Liver (tissue), 9 donors: ENCODE results near the gene SNCAIP. TPM values are rescaled to one million over a fixed set of nuclear protein-coding genes. Genes with fewer than 3 reads are reported as not detected.

Source experiments
- DNase-seq: peaks from one replicate; pipeline ENCODE4 v3.0.0-alpha.2; 2017; ENCODE audit warnings: low spot score
- H3K27ac ChIP-seq, 2 donors: one replicate each; pipeline ENCODE4 v1.7.0; 2013; ENCODE audit warnings: inconsistent platforms in 2 of 2, low read length in 2 of 2, control low read depth in 1 of 2, low read depth in 1 of 2, mild to moderate bottlenecking in 1 of 2
- H3K27me3 ChIP-seq, 4 donors: one replicate each; pipeline versions ENCODE4 v1.6.1 to v1.7.0; 2013; ENCODE audit warnings: low read length in 3 of 4, inconsistent platforms in 1 of 4, mild to moderate bottlenecking in 1 of 4, moderate library complexity in 1 of 4; ENCODE audit not compliant: control insufficient read depth in 4 of 4, insufficient read depth in 4 of 4
- H3K36me3 ChIP-seq, 4 donors: one replicate each; pipeline versions ENCODE4 v1.6.1 to v1.7.0; 2013; ENCODE audit warnings: low read length in 3 of 4, mild to moderate bottlenecking in 3 of 4, low read depth in 1 of 4, moderate library complexity in 1 of 4; ENCODE audit not compliant: control insufficient read depth in 4 of 4, insufficient read depth in 3 of 4
- H3K4me1 ChIP-seq, 4 donors: one replicate each; pipeline versions ENCODE4 v1.6.1 to v1.7.0; 2013; ENCODE audit warnings: low read length in 3 of 4, mild to moderate bottlenecking in 3 of 4, moderate library complexity in 1 of 4; ENCODE audit not compliant: control insufficient read depth in 4 of 4, insufficient read depth in 4 of 4
- H3K4me3 ChIP-seq, 3 donors: one replicate each; pipeline versions ENCODE4 v1.6.1 to v1.7.0; 2013; ENCODE audit warnings: low read length in 3 of 3, control low read depth in 1 of 3, low read depth in 1 of 3, mild to moderate bottlenecking in 1 of 3
- H3K9ac ChIP-seq, 2 donors: one replicate each; pipeline ENCODE4 v1.7.0; 2013; ENCODE audit warnings: low read length in 2 of 2, mild to moderate bottlenecking in 2 of 2, moderate library complexity in 2 of 2, control low read depth in 1 of 2, low read depth in 1 of 2
- H3K9me3 ChIP-seq, 4 donors: one replicate each; pipeline versions ENCODE4 v1.6.1 to v1.7.0; 2013; ENCODE audit warnings: low read length in 3 of 4; ENCODE audit not compliant: control insufficient read depth in 4 of 4
- ATF3 ChIP-seq: IDR thresholded peaks from 2 replicates; pipeline ENCODE4 v1.6.1; 2016; ENCODE audit warnings: antibody characterized with exemption
- CTCF ChIP-seq: fragments of 150-350 bp; IDR thresholded peaks from 2 replicates; pipeline ENCODE4 v1.5.1; 2017; ENCODE audit warnings: improper control_type of control experiment, low read depth, low read length; ENCODE audit not compliant: missing input control
- EGR1 ChIP-seq, 2 donors: IDR thresholded peaks; 2 replicates each; pipeline ENCODE4 v1.6.1; 2016 to 2018; ENCODE audit warnings: antibody characterized with exemption in 2 of 2, low read depth in 2 of 2
- FOXA1 ChIP-seq: IDR thresholded peaks from 2 replicates; pipeline ENCODE4 v1.6.1; 2016; ENCODE audit warnings: antibody characterized with exemption
- FOXA2 ChIP-seq: IDR thresholded peaks from 2 replicates; pipeline ENCODE4 v1.6.1; 2016; ENCODE audit warnings: antibody characterized with exemption
- GABPA ChIP-seq, 2 donors: IDR thresholded peaks in 1 of 2; conservative IDR thresholded peaks in 1 of 2; 2 replicates each; pipeline ENCODE4 v1.6.1; 2016; ENCODE audit warnings: antibody characterized with exemption in 2 of 2, mild to moderate bottlenecking in 1 of 2, moderate library complexity in 1 of 2
- HNF4A ChIP-seq, 2 donors: conservative IDR thresholded peaks; 2 replicates each; pipeline ENCODE4 v1.6.1; 2016; ENCODE audit warnings: antibody characterized with exemption in 2 of 2, mild to moderate bottlenecking in 2 of 2
- HNF4G ChIP-seq: IDR thresholded peaks from 2 replicates; pipeline ENCODE4 v1.6.1; 2016; ENCODE audit warnings: antibody characterized with exemption
- JUND ChIP-seq, 2 donors: IDR thresholded peaks; 2 replicates each; pipeline ENCODE4 v1.6.1; 2016; ENCODE audit warnings: antibody characterized with exemption in 2 of 2
- MAX ChIP-seq: IDR thresholded peaks from 2 replicates; pipeline ENCODE4 v1.6.1; 2016; ENCODE audit warnings: antibody characterized with exemption
- NR2F2 ChIP-seq: IDR thresholded peaks from 2 replicates; pipeline ENCODE4 v1.6.1; 2016; ENCODE audit warnings: antibody characterized with exemption
- RAD21 ChIP-seq, 2 donors: IDR thresholded peaks; 2 replicates each; pipeline ENCODE4 v1.6.1; 2016; ENCODE audit warnings: antibody characterized with exemption in 2 of 2, mild to moderate bottlenecking in 2 of 2
- REST ChIP-seq: IDR thresholded peaks from 2 replicates; pipeline ENCODE4 v1.6.1; 2016; ENCODE audit warnings: antibody characterized with exemption, mild to moderate bottlenecking
- RXRA ChIP-seq, 2 donors: IDR thresholded peaks; 2 replicates each; pipeline ENCODE4 v1.6.1; 2017 to 2018; ENCODE audit warnings: antibody characterized with exemption in 2 of 2, mild to moderate bottlenecking in 1 of 2
- SP1 ChIP-seq: IDR thresholded peaks from 2 replicates; pipeline ENCODE4 v1.6.1; 2018; ENCODE audit warnings: antibody characterized with exemption, mild to moderate bottlenecking
- TAF1 ChIP-seq: conservative IDR thresholded peaks from 2 replicates; pipeline ENCODE4 v1.6.1; 2016; ENCODE audit warnings: antibody characterized with exemption, mild to moderate bottlenecking
- YY1 ChIP-seq: IDR thresholded peaks from 2 replicates; pipeline ENCODE4 v1.6.1; 2016; ENCODE audit warnings: antibody characterized with exemption, mild to moderate bottlenecking
- ZBTB33 ChIP-seq: IDR thresholded peaks from 2 replicates; pipeline ENCODE4 v1.6.1; 2016; ENCODE audit warnings: antibody characterized with exemption
- WGBS: extraction: QIAGEN DNeasy Blood & Tissue Kit; methylation state at CpG from one replicate; pipeline ENCODE4 v1.1.7; 2013; 5-methylcytosine and 5-hydroxymethylcytosine counted together
- polyA plus RNA-seq, 2 donors: library from polyadenylated mRNA; stranded (reverse) in 1 of 2; unstranded in 1 of 2; fragments of 200-250 nt in 1 of 2; fragments of >200 nt in 1 of 2; fragmentation: Nextera tagmentation in 1 of 2; extraction: Ambion mirVana in 1 of 2; gene quantifications; one replicate each; pipeline versions ENCODE4 v1.2.1 to v1.2.3, GENCODE V29; 2013 to 2015
- total RNA-seq, 2 donors: library from RNA; depleted of rRNA; stranded (reverse); fragments of >200 nt; gene quantifications; one replicate each; pipeline ENCODE4 v1.2.3, GENCODE V29; 2014
- donor health status: healthy.
- donor health status: healthy.
- donor health status: healthy.
- donor health status: healthy.
- donor health status: healthy.

Gene SNCAIP
- total and polyA plus RNA-seq, 4 donors, result 0.17 to 2.1 (median 0.74) TPM

- no peak for TF ChIP-seq ZBTB33
- TF ChIP-seq SP1, result no peak
- TF ChIP-seq EGR1 (IDR thresholded peaks at IDR 0.05; ENCODE audit: low read depth in 2 of 2), result no peak
- no peak for TF ChIP-seq GABPA (IDR thresholded peaks at IDR 0.05 in 1 of 2, conservative IDR thresholded peaks at IDR 0.05 in 1 of 2)
- TF ChIP-seq TAF1, result no peak
Observed at GRCh38 chr5:122415801-122416120, 103.7 kb downstream of the SNCAIP start (continued).

GRCh38 chr5:122419142-122419894, 107.3 kb downstream of the SNCAIP start:
- Histone ChIP-seq H3K4me1 (no peaks in the 10 kb centered on the region), H3K4me3 (no peak overlapping the region), H3K9me3 (no peaks in the 10 kb centered on the region), H3K27ac (no peak overlapping the region), H3K36me3 (no peaks in the 10 kb centered on the region), H3K9ac (no peak overlapping the region), H3K27me3 (no peaks in the 10 kb centered on the region)
- TF ChIP-seq JUND (IDR thresholded peaks at IDR 0.05), result no peak
- no peak for TF ChIP-seq EGR1 (IDR thresholded peaks at IDR 0.05; ENCODE audit: low read depth in 2 of 2)
- no peak for TF ChIP-seq HNF4A (conservative IDR thresholded peaks at IDR 0.05)
- TF ChIP-seq NR2F2, result no peak
- TF ChIP-seq YY1, result no peak
- WGBS, result 86% methylated on average over 3 of the region's 3 CpGs
- DNase-seq, result no peak

GRCh38 chr5:122420091-122420490, 108.1 kb downstream of the SNCAIP start:
- no peak overlapping the region for H3K27ac ChIP-seq
- no peaks in the 10 kb centered on the region for H3K27me3 ChIP-seq
- no peak overlapping the region for H3K9ac ChIP-seq
- 60% methylated on average over 6 of the region's 6 CpGs for WGBS
- no peak for DNase-seq
- H3K9me3 ChIP-seq, result no peaks in the 10 kb centered on the region
- H3K36me3 ChIP-seq, result no peaks in the 10 kb centered on the region
- no peaks in the 10 kb centered on the region for H3K4me1 ChIP-seq
- no peak overlapping the region for H3K4me3 ChIP-seq
- no peak for TF ChIP-seq ZBTB33
- no peak for TF ChIP-seq JUND (IDR thresholded peaks at IDR 0.05)
- TF ChIP-seq RXRA (IDR thresholded peaks at IDR 0.05), result no peak
- no peak for TF ChIP-seq RAD21 (IDR thresholded peaks at IDR 0.05)
- TF ChIP-seq CTCF, result no peak
- TF ChIP-seq ATF3, result no peak
- TF ChIP-seq MAX, result no peak
- no peak for TF ChIP-seq HNF4G
- no peak for TF ChIP-seq GABPA (IDR thresholded peaks at IDR 0.05 in 1 of 2, conservative IDR thresholded peaks at IDR 0.05 in 1 of 2)
- TF ChIP-seq FOXA1, result no peak
- TF ChIP-seq YY1, result no peak
- TF ChIP-seq NR2F2, result no peak
- TF ChIP-seq HNF4A (conservative IDR thresholded peaks at IDR 0.05), result no peak
- TF ChIP-seq FOXA2, result no peak
- no peak for TF ChIP-seq EGR1 (IDR thresholded peaks at IDR 0.05; ENCODE audit: low read depth in 2 of 2)
- no peak for TF ChIP-seq TAF1
- no peak for TF ChIP-seq SP1
- TF ChIP-seq REST, result no peak
